Stimulated activated CD8-positive, alpha-beta memory T cell treated with anti-CD3 and anti-CD28 coated beads, Interleukin-7, amount 100 ng/mL, for 4 hours (primary cell): Measurements from ENCODE around the gene LEMD2.

ENCODE experiments used
- DNase-seq, 2 donors: peaks; one replicate each; pipeline ENCODE4 v3.0.0-alpha.2; 2020; ENCODE audit warnings: low read depth in 2 of 2

LEMD2 gene

GRCh38 chr6:33819021-33819420, 30.1 kb upstream of the LEMD2 start:
- DNase-seq: no peak

- no peak for DNase-seq
These were observed 29.4 kb upstream of the LEMD2 start for GRCh38 chr6:33818293-33818692.

- DNase-seq: no peak
These were observed 28.6 kb upstream of the LEMD2 start for GRCh38 chr6:33817489-33817888.

- DNase-seq: no peak
These were observed 28.0 kb upstream of the LEMD2 start for GRCh38 chr6:33816911-33817310.

GRCh38 chr6:33815854-33816253, 26.9 kb upstream of the LEMD2 start:
- DNase-seq: no peak

GRCh38 chr6:33813990-33814985, 25.4 kb upstream of the LEMD2 start:
- DNase-seq: no peak

- no peak for DNase-seq
These were observed 24.4 kb upstream of the LEMD2 start for GRCh38 chr6:33813246-33813904.

- no peak for DNase-seq
These were observed 23.7 kb upstream of the LEMD2 start for GRCh38 chr6:33812669-33813068.

- no peak for DNase-seq
These were observed 20.7 kb upstream of the LEMD2 start for GRCh38 chr6:33809594-33809993.

GRCh38 chr6:33808641-33809180, 19.8 kb upstream of the LEMD2 start:
- no peak for DNase-seq

GRCh38 chr6:33807606-33808005, 18.7 kb upstream of the LEMD2 start:
- DNase-seq: no peak

- DNase-seq: no peak
These were observed 17.9 kb upstream of the LEMD2 start for GRCh38 chr6:33806841-33807240.

GRCh38 chr6:33803571-33804053, 14.7 kb upstream of the LEMD2 start, which contains the start of gene MLN:
Gene MLN (minus strand): TSS chr6:33804003. CDS start chr6:33801163, 2,840 bp downstream.
- DNase-seq: no peak

GRCh38 chr6:33802186-33802958, 13.4 kb upstream of the LEMD2 start:
- no peak for DNase-seq

- no peak for DNase-seq
These were observed 12.7 kb upstream of the LEMD2 start for GRCh38 chr6:33801611-33802010.

- no peak for DNase-seq
These were observed 11.5 kb upstream of the LEMD2 start for GRCh38 chr6:33800248-33800969.

- DNase-seq: no peak
These were observed 10.7 kb upstream of the LEMD2 start for GRCh38 chr6:33799454-33800113.

- no peak for DNase-seq
These were observed 9.5 kb upstream of the LEMD2 start for GRCh38 chr6:33798343-33798848.

GRCh38 chr6:33797626-33798342, 8.9 kb upstream of the LEMD2 start:
- no peak for DNase-seq
